Gastrocnemius medialis (tissue), 4 donors: ENCODE results near the gene OVOL3. TPM values are rescaled to one million over a fixed set of nuclear protein-coding genes. Genes with fewer than 3 reads are reported as not detected.

Experiments
- ATAC-seq, 2 donors: fragments of 150-250 bp; one replicate each; pipeline ENCODE4 v1.9.1; 2016
- DNase-seq, 2 donors: peaks; one replicate each; pipeline ENCODE4 v3.0.0-alpha.2; 2019
- H3K27ac ChIP-seq, 4 donors: fragments of 200-600 bp; sonication (generic); 1 replicate in 1 of 4; 2 replicates in 3 of 4; pipeline ENCODE4 v1.5.1; 2016 to 2018; ENCODE audit warnings: mild to moderate bottlenecking in 2 of 4, moderate library complexity in 1 of 4
- H3K27me3 ChIP-seq, 3 donors: fragments of 200-600 bp; sonication (generic) in 2 of 3; 1 replicate in 1 of 3; 2 replicates in 2 of 3; pipeline versions ENCODE4 v1.5.1 to v1.6.0; 2016 to 2019; ENCODE audit warnings: mild to moderate bottlenecking in 1 of 3, moderate library complexity in 1 of 3
- H3K36me3 ChIP-seq, 2 donors: fragments of 200-600 bp; sonication (generic) in 1 of 2; one replicate each; pipeline ENCODE4 v1.5.1; 2017 to 2018
- H3K4me1 ChIP-seq, 2 donors: fragments of 200-600 bp; sonication (generic) in 1 of 2; one replicate each; pipeline ENCODE4 v1.5.1; 2016 to 2017; ENCODE audit warnings: mild to moderate bottlenecking in 2 of 2
- H3K4me3 ChIP-seq, 4 donors: fragments of 200-600 bp; sonication (generic) in 3 of 4; 1 replicate in 1 of 4; 2 replicates in 3 of 4; pipeline ENCODE4 v1.5.1; 2016 to 2019; ENCODE audit warnings: mild to moderate bottlenecking in 2 of 4
- H3K9me3 ChIP-seq, 3 donors: fragments of 200-600 bp; sonication (generic) in 2 of 3; 1 replicate in 1 of 3; 2 replicates in 2 of 3; pipeline ENCODE4 v1.5.1; 2016 to 2019
- CTCF ChIP-seq, 5 experiments: fragments of 450-650 bp in 3 of 5; fragments of 200-600 bp in 2 of 5; sonication (generic) in 2 of 5; IDR thresholded peaks in 4 of 5; conservative IDR thresholded peaks in 1 of 5; 1 replicate in 4 of 5; 2 replicates in 1 of 5; pipeline ENCODE4 v1.5.1; 2016 to 2019; ENCODE audit warnings: antibody characterized with exemption in 5 of 5, mild to moderate bottlenecking in 3 of 5, moderate library complexity in 3 of 5
- POLR2A ChIP-seq, 2 donors: fragments of 450-650 bp; IDR thresholded peaks; one replicate each; pipeline ENCODE4 v1.6.1; 2017; ENCODE audit warnings: antibody characterized with exemption in 2 of 2, mild to moderate bottlenecking in 2 of 2, moderate library complexity in 2 of 2
- in situ Hi-C, 4 donors: fragments of 200-750 bp; cut with MboI; loops; one replicate each; pipeline versions ENCODE4 v1.15.0 to v1.8.0; 2017; ENCODE audit warnings: low sequenced_read_pairs in 4 of 4
- intact Hi-C: fragments of 100-400 bp; cut with DNase I; formaldehyde crosslinking; loops from one replicate; pipeline ENCODE4 v1.15.1; 2023; ENCODE audit warnings: low total_unique reads
- total RNA-seq, 4 donors: library from RNA; depleted of rRNA; stranded (reverse); fragments of >200 nt; gene quantifications; one replicate each; pipeline versions ENCODE4 v1.1.0 to v1.2.3, GENCODE V29; 2016

Gene OVOL3
- total RNA-seq, 4 donors from 2014 or later = not detected

- Histone ChIP-seq H3K27ac (peak overlapping the region; percentile 97 to 100 (median 100)), H3K27me3 (no peaks in the 10 kb centered on the region), H3K36me3 (peaks cover 6 to 50% of the 10 kb centered on the region in 2 donors), H3K9me3 (no peaks in the 10 kb centered on the region), H3K4me1 (peaks cover 24 to 29% of the 10 kb centered on the region in 2 donors), H3K4me3 (peak overlapping the region; percentile 80 to 90 (median 90))
- intact Hi-C loops (loop anchor here (5.0 to 10.0 kb wide), 3 partner anchors 33 to 393 kb away; partner anchors contain the start of genes HSPB6, PROSER3, TBCB and ZNF146), in situ Hi-C loops (no loop called here)
- TF ChIP-seq CTCF (IDR thresholded peaks at IDR 0.05 in 4 of 5, conservative IDR thresholded peaks at IDR 0.05 in 1 of 5) (no peak), POLR2A (IDR thresholded peaks at IDR 0.05) (no peak)
- ATAC-seq (no peak), DNase-seq (no peak)
These were observed 39.6 kb downstream of the OVOL3 start for GRCh38 chr19:36150586-36150985.

- in situ Hi-C loops (no loop called here), intact Hi-C loops (loop anchor here (1.0 to 10.0 kb wide), 5 partner anchors 11 to 394 kb away; partner anchors contain the start of genes CAPNS1, HSPB6, PROSER3 and TBCB)
- peak overlapping the region; percentile 80 to 90 (median 90) for H3K4me3 ChIP-seq
- peaks cover 24 to 29% of the 10 kb centered on the region in 2 donors for H3K4me1 ChIP-seq
- peak overlapping the region; percentile 97 to 100 (median 100) for H3K27ac ChIP-seq
- peaks cover 0 to 42% of the 10 kb centered on the region in 2 donors for H3K36me3 ChIP-seq
- TF ChIP-seq POLR2A (IDR thresholded peaks at IDR 0.05) (peak; percentile 73 to 81), CTCF (IDR thresholded peaks at IDR 0.05 in 4 of 5, conservative IDR thresholded peaks at IDR 0.05 in 1 of 5) (no peak)
- H3K27me3 ChIP-seq = no peaks in the 10 kb centered on the region
- ATAC-seq (peak; percentile 57), DNase-seq (peak; percentile 56 to 79)
- H3K9me3 ChIP-seq = no peaks in the 10 kb centered on the region
These were observed 40.4 kb downstream of the OVOL3 start for GRCh38 chr19:36151144-36152018.

- in situ Hi-C loops (no loop called here), intact Hi-C loops (loop anchor here (1.0 to 10.0 kb wide), 5 partner anchors 12 to 395 kb away; partner anchors contain the start of genes CAPNS1, HSPB6, PROSER3 and TBCB)
- H3K36me3 ChIP-seq = peaks cover 0 to 36% of the 10 kb centered on the region in 2 donors
- peaks cover 24 to 29% of the 10 kb centered on the region in 2 donors for H3K4me1 ChIP-seq
- H3K4me3 ChIP-seq = peak overlapping the region; percentile 80 to 90 (median 90)
- no peaks in the 10 kb centered on the region for H3K27me3 ChIP-seq
- H3K9me3 ChIP-seq = no peaks in the 10 kb centered on the region
- DNase-seq (no peak), ATAC-seq (peak in 1 of 2 donors; percentile 12)
- TF ChIP-seq CTCF (IDR thresholded peaks at IDR 0.05 in 4 of 5, conservative IDR thresholded peaks at IDR 0.05 in 1 of 5) (no peak), POLR2A (IDR thresholded peaks at IDR 0.05) (no peak)
- H3K27ac ChIP-seq = peak overlapping the region; percentile 97 to 100 (median 100)
These were observed 41.0 kb downstream of the OVOL3 start for GRCh38 chr19:36152019-36152351.

- ATAC-seq (peak; percentile 78 to 89), DNase-seq (peak; percentile 79 to 91)
- Histone ChIP-seq H3K9me3 (no peaks in the 10 kb centered on the region), H3K4me1 (peaks cover 24 to 29% of the 10 kb centered on the region in 2 donors), H3K27ac (peak within 1 kb of the TSS; percentile 97 to 100 (median 100)), H3K4me3 (peak within 1 kb of the TSS; percentile 80 to 90 (median 90)), H3K36me3 (peaks cover 0 to 30% of the 10 kb centered on the region in 2 donors), H3K27me3 (no peaks in the 10 kb centered on the region)
- intact Hi-C loops (loop anchor here (1.0 to 10.0 kb wide), 5 partner anchors 12 to 395 kb away; partner anchors contain the start of genes CAPNS1, HSPB6, PROSER3 and TBCB), in situ Hi-C loops (no loop called here)
- TF ChIP-seq CTCF (IDR thresholded peaks at IDR 0.05 in 4 of 5, conservative IDR thresholded peaks at IDR 0.05 in 1 of 5) (no peak), POLR2A (IDR thresholded peaks at IDR 0.05) (peak; percentile 86 to 87)
These were observed 41.6 kb downstream of the OVOL3 start, which contains the start of gene COX7A1 for GRCh38 chr19:36152352-36153091. COX7A1 (minus strand) TSS chr19:36152447; CDS start chr19:36152407, 40 bp downstream.
